ENCODE data around the gene JPH2.

- no peak for TF ChIP-seq CTCF (IDR thresholded peaks at IDR 0.05)
- peak; percentile 22 for TF ChIP-seq POLR2AphosphoS5 (IDR thresholded peaks at IDR 0.05)
Observed at GRCh38 chr20:44187054-44187771, at the start of gene JPH2.
